NT2/D1 (cell line): ENCODE results near the gene ETV5.

Source experiments
- DNase-seq: peaks from one replicate; pipeline ENCODE4 v3.0.0-alpha.2; 2011; ENCODE audit warnings: low read depth, low spot score
- H3K27me3 ChIP-seq: 2 replicates; pipeline ENCODE4 v1.6.0; 2011; ENCODE audit warnings: mild to moderate bottlenecking; ENCODE audit not compliant: insufficient read length, insufficient read depth
- H3K36me3 ChIP-seq: 2 replicates; pipeline ENCODE4 v1.6.1; 2011; ENCODE audit warnings: mild to moderate bottlenecking, low read length, mixed read lengths; ENCODE audit not compliant: insufficient read depth, insufficient read length
- H3K4me1 ChIP-seq: 2 replicates; pipeline ENCODE4 v1.5.1; 2011; ENCODE audit not compliant: insufficient read depth, insufficient read length
- H3K4me3 ChIP-seq: 2 replicates; pipeline ENCODE4 v1.5.1; 2011; ENCODE audit warnings: low read depth; ENCODE audit not compliant: insufficient read length
- H3K9ac ChIP-seq: 2 replicates; pipeline ENCODE4 v1.6.0; 2011; ENCODE audit warnings: low read depth; ENCODE audit not compliant: insufficient read length
- H3K9me3 ChIP-seq: 2 replicates; pipeline ENCODE4 v1.5.1; 2011; ENCODE audit warnings: mild to moderate bottlenecking, low read length; ENCODE audit not compliant: insufficient read depth
- SUZ12 ChIP-seq: IDR thresholded peaks from 2 replicates; pipeline ENCODE4 v1.6.1; 2011; ENCODE audit not compliant: insufficient read length, insufficient read depth; ENCODE audit errors: extremely low read depth
- YY1 ChIP-seq: IDR thresholded peaks from 2 replicates; pipeline ENCODE4 v1.6.1; 2011; ENCODE audit not compliant: insufficient read length, insufficient read depth
- ZNF274 ChIP-seq: IDR thresholded peaks from 2 replicates; pipeline ENCODE4 v1.6.1; 2011; ENCODE audit warnings: mild to moderate bottlenecking, low read depth, low read length

Gene ETV5

GRCh38 chr3:186133980-186134379, 25.1 kb upstream of the ETV5 start:
- Histone ChIP-seq H3K4me1 (no peaks in the 10 kb centered on the region), H3K36me3 (no peaks in the 10 kb centered on the region), H3K9me3 (no peaks in the 10 kb centered on the region), H3K9ac (no peak overlapping the region), H3K4me3 (no peak overlapping the region), H3K27me3 (peaks cover 11% of the 10 kb centered on the region)
- TF ChIP-seq SUZ12, result no peak
- no peak for TF ChIP-seq ZNF274
- no peak for TF ChIP-seq YY1
- no peak for DNase-seq

GRCh38 chr3:186132487-186132886, 23.6 kb upstream of the ETV5 start:
- no peak for DNase-seq
- Histone ChIP-seq H3K9me3 (no peaks in the 10 kb centered on the region), H3K9ac (no peak overlapping the region), H3K36me3 (no peaks in the 10 kb centered on the region), H3K27me3 (peaks cover 11% of the 10 kb centered on the region), H3K4me3 (no peak overlapping the region), H3K4me1 (no peaks in the 10 kb centered on the region)
- TF ChIP-seq ZNF274 (no peak), SUZ12 (no peak), YY1 (no peak)

DNA sequence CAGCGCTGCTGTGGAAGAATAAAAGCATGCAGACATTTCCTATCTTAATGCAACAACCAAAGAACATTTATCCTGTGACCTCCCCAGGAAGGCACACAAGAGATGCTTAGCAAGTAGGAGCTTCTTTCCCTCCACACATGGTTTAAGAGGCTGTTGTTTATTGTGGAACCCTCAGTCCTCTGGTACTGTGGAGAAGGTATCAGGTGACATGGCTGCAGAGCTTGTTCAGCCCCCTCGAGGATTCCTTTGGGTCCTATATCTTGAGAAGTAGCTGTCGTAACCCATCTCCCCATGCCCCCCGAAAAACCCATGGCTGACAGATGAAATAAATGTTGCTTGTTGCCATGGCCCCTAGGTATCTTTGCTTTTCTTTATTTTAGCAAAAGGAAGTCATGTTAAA, 20.3 kb upstream of the ETV5 start:
- Histone ChIP-seq H3K4me3 (no peak overlapping the region), H3K9me3 (no peaks in the 10 kb centered on the region), H3K4me1 (no peaks in the 10 kb centered on the region), H3K36me3 (no peaks in the 10 kb centered on the region), H3K27me3 (peaks cover 6% of the 10 kb centered on the region), H3K9ac (no peak overlapping the region)
- DNase-seq, result no peak
- TF ChIP-seq YY1, result no peak
- no peak for TF ChIP-seq SUZ12
- TF ChIP-seq ZNF274, result no peak

GRCh38 chr3:186128158-186128557, 19.3 kb upstream of the ETV5 start:
- Histone ChIP-seq H3K27me3 (peaks cover 3% of the 10 kb centered on the region), H3K36me3 (no peaks in the 10 kb centered on the region), H3K4me1 (no peaks in the 10 kb centered on the region), H3K9me3 (no peaks in the 10 kb centered on the region), H3K9ac (no peak overlapping the region), H3K4me3 (no peak overlapping the region)
- DNase-seq, result no peak
- TF ChIP-seq SUZ12 (no peak), YY1 (no peak), ZNF274 (no peak)

GRCh38 chr3:186127463-186127862, 18.6 kb upstream of the ETV5 start:
- Histone ChIP-seq H3K9me3 (no peaks in the 10 kb centered on the region), H3K36me3 (no peaks in the 10 kb centered on the region), H3K4me1 (no peaks in the 10 kb centered on the region), H3K9ac (no peak overlapping the region), H3K4me3 (no peak overlapping the region), H3K27me3 (peaks cover 3% of the 10 kb centered on the region)
- no peak for TF ChIP-seq YY1
- no peak for TF ChIP-seq ZNF274
- no peak for TF ChIP-seq SUZ12
- no peak for DNase-seq

DNA sequence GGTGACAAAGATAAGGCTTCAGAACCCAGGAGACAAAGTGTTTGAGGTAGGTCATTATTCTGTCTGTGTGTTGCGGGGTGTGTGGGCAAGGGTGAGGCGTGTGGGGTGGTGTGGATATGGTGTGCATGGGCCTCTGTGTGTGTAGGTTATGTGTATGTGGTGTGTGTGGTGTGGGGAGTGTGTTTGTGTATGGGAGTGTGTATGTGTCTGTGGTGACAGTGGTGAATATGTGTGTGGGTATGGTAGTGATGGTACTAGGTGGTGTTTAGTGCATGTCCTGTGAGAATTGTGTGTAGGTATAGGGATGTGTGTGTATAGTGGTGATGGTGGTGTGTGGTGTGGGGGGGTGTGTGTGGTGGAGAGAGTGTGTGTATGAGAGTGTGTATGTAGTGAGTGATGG, 16.2 kb upstream of the ETV5 start:
- H3K9me3 ChIP-seq, result no peaks in the 10 kb centered on the region
- no peak overlapping the region for H3K9ac ChIP-seq
- no peak for TF ChIP-seq YY1
- no peak for TF ChIP-seq ZNF274
- no peak for TF ChIP-seq SUZ12
- H3K36me3 ChIP-seq, result no peaks in the 10 kb centered on the region
- H3K4me1 ChIP-seq, result no peaks in the 10 kb centered on the region
- peaks cover 3% of the 10 kb centered on the region for H3K27me3 ChIP-seq
- no peak overlapping the region for H3K4me3 ChIP-seq
- DNase-seq, result no peak

DNA sequence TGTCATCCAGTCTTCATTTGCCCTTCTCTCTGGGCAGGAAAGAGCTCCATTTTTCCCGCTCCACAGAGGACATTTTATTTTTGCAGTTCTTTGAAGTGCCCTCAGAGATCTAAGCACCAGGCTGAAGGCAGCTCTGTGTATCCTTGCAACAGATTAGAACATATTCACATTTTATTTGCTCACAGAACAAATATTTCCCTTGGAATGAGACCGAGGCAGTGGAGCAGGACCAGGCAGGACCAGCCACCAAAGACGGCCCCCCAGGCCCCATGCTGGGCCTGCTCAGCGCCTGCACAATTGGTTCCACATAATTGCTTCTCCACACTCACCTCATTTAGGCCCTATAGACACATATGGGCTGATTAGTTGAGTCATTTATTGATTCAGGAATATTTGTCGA, 15.7 kb upstream of the ETV5 start:
- Histone ChIP-seq H3K4me1 (no peaks in the 10 kb centered on the region), H3K36me3 (no peaks in the 10 kb centered on the region), H3K4me3 (no peak overlapping the region), H3K27me3 (peaks cover 3% of the 10 kb centered on the region), H3K9ac (no peak overlapping the region), H3K9me3 (no peaks in the 10 kb centered on the region)
- TF ChIP-seq YY1 (no peak), SUZ12 (no peak), ZNF274 (no peak)
- no peak for DNase-seq

DNA sequence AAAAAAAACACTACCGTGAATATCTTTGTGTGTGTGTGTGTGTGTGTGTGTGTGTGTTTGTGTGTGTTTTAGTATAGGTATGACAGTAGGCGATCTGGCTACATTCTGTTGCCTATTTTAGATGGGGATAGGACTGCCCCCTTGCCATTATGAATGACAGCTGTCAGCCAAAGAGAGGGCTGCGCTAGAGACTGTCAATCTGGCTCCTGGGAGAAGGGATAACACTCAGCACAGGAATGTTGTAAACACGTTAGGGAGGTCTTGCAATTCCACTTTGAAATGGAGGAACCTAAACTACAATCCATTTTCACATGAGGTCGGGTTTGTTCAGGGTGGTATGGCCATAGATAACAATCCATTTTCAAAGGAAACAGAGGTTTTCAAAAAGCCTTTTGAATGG, 14.1 kb upstream of the ETV5 start:
- peaks cover 3% of the 10 kb centered on the region for H3K27me3 ChIP-seq
- no peaks in the 10 kb centered on the region for H3K9me3 ChIP-seq
- DNase-seq, result no peak

More for the DNA sequence above, 14.1 kb upstream of the ETV5 start:
- TF ChIP-seq SUZ12 (no peak), YY1 (no peak), ZNF274 (no peak)
- Histone ChIP-seq H3K9ac (no peak overlapping the region), H3K4me3 (no peak overlapping the region), H3K4me1 (no peaks in the 10 kb centered on the region), H3K36me3 (no peaks in the 10 kb centered on the region)
